Neural cell (in vitro differentiated cells): ENCODE data around the gene PTRH1. TPM values are rescaled to one million over a fixed set of nuclear protein-coding genes. Genes with fewer than 3 reads are reported as not detected.

Experiments used
- H2AFZ ChIP-seq: fragments of 200-600, 300-800 bp; sonication (generic), shearing (Covaris generic); 2 replicates; pipeline ENCODE4 v1.6.0; 2014; ENCODE audit warnings: low read depth, mild to moderate bottlenecking, antibody characterized with exemption, low read length, moderate library complexity
- H3F3A ChIP-seq: fragments of 200-600 bp; shearing (Covaris generic); 2 replicates; pipeline ENCODE4 v1.6.1; 2016; ENCODE audit warnings: mild to moderate bottlenecking, moderate library complexity, mixed read lengths, antibody characterized with exemption, low read length; ENCODE audit not compliant: insufficient read depth, poor library complexity, severe bottlenecking
- H3K27ac ChIP-seq: fragments of 200-600, 300-800 bp; sonication (generic), shearing (Covaris generic); 2 replicates; pipeline ENCODE4 v1.5.1; 2014; ENCODE audit warnings: mild to moderate bottlenecking, low read length, moderate library complexity
- H3K27me3 ChIP-seq: fragments of 300-800, 200-600 bp; sonication (generic), shearing (Covaris generic); 2 replicates; pipeline ENCODE4 v1.6.0; 2014; ENCODE audit warnings: mild to moderate bottlenecking, low read depth, low read length, moderate library complexity; ENCODE audit not compliant: insufficient read depth
- H3K36me3 ChIP-seq: fragments of 300-800, 200-600 bp; sonication (generic), shearing (Covaris generic); 2 replicates; pipeline ENCODE4 v1.5.1; 2014; ENCODE audit warnings: mild to moderate bottlenecking, antibody characterized with exemption, low read length, moderate library complexity; ENCODE audit not compliant: insufficient read depth
- H3K4me2 ChIP-seq: fragments of 300-800, 200-600 bp; sonication (generic), shearing (Covaris generic); 2 replicates; pipeline ENCODE4 v1.6.0; 2014; ENCODE audit warnings: mild to moderate bottlenecking, low read length
- H3K4me3 ChIP-seq: fragments of 300-800, 200-600 bp; sonication (generic), shearing (Covaris generic); 2 replicates; pipeline ENCODE4 v1.5.1; 2014; ENCODE audit warnings: mild to moderate bottlenecking, low read length, moderate library complexity
- H3K79me2 ChIP-seq: fragments of 200-600 bp; shearing (Covaris generic); replicated peaks from 2 replicates; pipeline ENCODE4 v1.6.0; 2014; ENCODE audit warnings: mild to moderate bottlenecking, low read length, moderate library complexity; ENCODE audit not compliant: insufficient read depth
- H3K9ac ChIP-seq: fragments of 300-800, 200-600 bp; sonication (generic), shearing (Covaris generic); 2 replicates; pipeline ENCODE4 v1.6.1; 2016; ENCODE audit warnings: mild to moderate bottlenecking, low read length, mixed read lengths
- H3K9me2 ChIP-seq: fragments of 200-600 bp; shearing (Covaris generic); 2 replicates; pipeline ENCODE4 v1.6.1; 2016; ENCODE audit warnings: mild to moderate bottlenecking, low read length, mixed read lengths; ENCODE audit not compliant: insufficient read depth
- H3K9me3 ChIP-seq: fragments of 200-600, 300-800 bp; sonication (generic), shearing (Covaris generic); 2 replicates; pipeline ENCODE4 v1.6.1; 2016; ENCODE audit warnings: mild to moderate bottlenecking, mixed run types, low read length, moderate library complexity, mixed read lengths
- H4K20me1 ChIP-seq: fragments of 200-600 bp; shearing (Covaris generic); 2 replicates; pipeline ENCODE4 v1.6.1; 2016; ENCODE audit warnings: mild to moderate bottlenecking, mixed run types; ENCODE audit not compliant: insufficient read depth
- EP300 ChIP-seq: fragments of 450-650 bp; conservative IDR thresholded peaks from 2 replicates; pipeline ENCODE4 v1.6.1; 2014; ENCODE audit warnings: antibody characterized with exemption, mild to moderate bottlenecking, moderate library complexity; ENCODE audit not compliant: poor library complexity, severe bottlenecking
- EZH2 ChIP-seq: fragments of 200-600, 300-800 bp; shearing (Covaris generic), sonication (generic); IDR thresholded peaks from 2 replicates; pipeline ENCODE4 v1.6.1; 2014; ENCODE audit warnings: antibody characterized with exemption, low read length, borderline replicate concordance, mild to moderate bottlenecking; ENCODE audit not compliant: insufficient read depth, poor library complexity, severe bottlenecking
- MXI1 ChIP-seq: fragments of 450-650 bp; conservative IDR thresholded peaks from 2 replicates; pipeline ENCODE4 v1.6.1; 2014; ENCODE audit warnings: antibody characterized with exemption, mild to moderate bottlenecking; ENCODE audit not compliant: poor library complexity, severe bottlenecking
- POLR2AphosphoS5 ChIP-seq: IDR thresholded peaks from 2 replicates; pipeline ENCODE4 v1.6.1; 2012
- RAD21 ChIP-seq: fragments of 450-650 bp; conservative IDR thresholded peaks from 2 replicates; pipeline ENCODE4 v1.6.1; 2014; ENCODE audit warnings: antibody characterized with exemption, mild to moderate bottlenecking, moderate library complexity
- REST ChIP-seq: IDR thresholded peaks from 2 replicates; pipeline ENCODE4 v1.6.1; 2012; ENCODE audit warnings: borderline replicate concordance
- SMC3 ChIP-seq: fragments of 450-650 bp; conservative IDR thresholded peaks from 2 replicates; pipeline ENCODE4 v1.6.1; 2014; ENCODE audit warnings: antibody characterized with exemption, mild to moderate bottlenecking, moderate library complexity; ENCODE audit not compliant: poor library complexity
- TAF1 ChIP-seq: IDR thresholded peaks from 2 replicates; pipeline ENCODE4 v1.6.1; 2012; ENCODE audit warnings: low read depth
- polyA plus RNA-seq: library from polyadenylated mRNA; depleted of rRNA; stranded (reverse); fragments of >200 nt; gene quantifications from 2 replicates; pipeline ENCODE4 v1.2.3, GENCODE V29; 2014
- TF ChIP-seq, protein P1 (sequence below): fragments of 450-650 bp; IDR thresholded peaks from 2 replicates; pipeline ENCODE4 v1.5.1; 2014; ENCODE audit warnings: antibody characterized with exemption, mild to moderate bottlenecking, moderate library complexity; ENCODE audit not compliant: poor library complexity, severe bottlenecking

The PTRH1 gene
- polyA plus RNA-seq, 1 donor from 2014 or later, result 20.0 TPM

DNA sequence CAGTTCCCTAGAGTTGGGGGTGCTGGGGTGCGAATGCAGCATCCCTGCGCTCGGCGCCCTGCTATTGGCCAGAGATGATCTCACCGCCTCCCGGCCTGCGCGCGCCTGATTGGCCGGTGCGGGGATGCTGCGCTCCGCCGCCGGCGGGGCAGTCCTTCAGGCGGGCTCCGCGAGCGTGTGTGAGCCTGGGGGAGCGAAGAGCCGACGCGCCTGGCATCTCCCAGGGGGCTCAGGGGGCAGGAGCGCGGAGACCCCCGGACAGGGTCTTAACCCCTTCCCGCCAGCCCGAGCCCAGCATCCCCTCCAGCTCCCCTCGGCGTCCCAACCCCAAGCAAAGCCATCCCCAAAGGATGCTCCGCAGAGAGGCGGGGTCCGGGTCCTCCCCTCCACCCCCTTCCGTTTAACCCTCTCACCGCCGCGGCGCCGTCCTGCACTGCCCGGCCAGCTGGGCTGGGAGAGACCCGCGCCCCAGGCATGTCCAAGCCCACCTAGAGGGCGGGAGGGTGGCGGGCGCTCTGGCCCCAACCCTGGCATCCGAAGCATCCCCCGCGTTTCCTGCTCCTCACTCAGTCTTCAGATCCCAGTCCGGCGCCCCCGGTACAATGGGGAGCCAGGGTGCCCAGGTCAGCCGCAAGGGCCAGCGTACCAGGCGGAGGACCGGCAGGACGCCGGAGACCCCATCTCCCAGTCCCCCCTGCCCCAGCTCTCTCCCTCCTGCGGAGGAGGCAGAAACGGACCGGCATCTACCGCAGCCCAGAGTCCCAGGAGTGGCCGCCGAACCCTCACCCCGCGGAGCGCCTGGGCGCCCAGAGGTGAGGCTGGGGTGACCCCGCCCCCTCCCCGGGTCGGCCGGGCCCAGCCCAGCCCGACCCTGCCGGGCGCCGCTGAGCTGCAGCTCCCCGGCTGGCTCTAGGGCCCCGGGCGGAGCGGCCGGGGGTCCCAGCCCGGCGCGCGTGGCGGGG, 38.9 kb upstream of the PTRH1 start:
- H3K36me3 ChIP-seq, result no peaks in the 10 kb centered on the region
- peak; percentile 98 for TF ChIP-seq POLR2AphosphoS5
- peak; percentile 94 for TF ChIP-seq TAF1
- no peak for TF ChIP-seq EZH2
- peak; percentile 48 for TF ChIP-seq SMC3
- TF ChIP-seq, protein P1, sequence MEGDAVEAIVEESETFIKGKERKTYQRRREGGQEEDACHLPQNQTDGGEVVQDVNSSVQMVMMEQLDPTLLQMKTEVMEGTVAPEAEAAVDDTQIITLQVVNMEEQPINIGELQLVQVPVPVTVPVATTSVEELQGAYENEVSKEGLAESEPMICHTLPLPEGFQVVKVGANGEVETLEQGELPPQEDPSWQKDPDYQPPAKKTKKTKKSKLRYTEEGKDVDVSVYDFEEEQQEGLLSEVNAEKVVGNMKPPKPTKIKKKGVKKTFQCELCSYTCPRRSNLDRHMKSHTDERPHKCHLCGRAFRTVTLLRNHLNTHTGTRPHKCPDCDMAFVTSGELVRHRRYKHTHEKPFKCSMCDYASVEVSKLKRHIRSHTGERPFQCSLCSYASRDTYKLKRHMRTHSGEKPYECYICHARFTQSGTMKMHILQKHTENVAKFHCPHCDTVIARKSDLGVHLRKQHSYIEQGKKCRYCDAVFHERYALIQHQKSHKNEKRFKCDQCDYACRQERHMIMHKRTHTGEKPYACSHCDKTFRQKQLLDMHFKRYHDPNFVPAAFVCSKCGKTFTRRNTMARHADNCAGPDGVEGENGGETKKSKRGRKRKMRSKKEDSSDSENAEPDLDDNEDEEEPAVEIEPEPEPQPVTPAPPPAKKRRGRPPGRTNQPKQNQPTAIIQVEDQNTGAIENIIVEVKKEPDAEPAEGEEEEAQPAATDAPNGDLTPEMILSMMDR, result no peak
- peak; percentile 59 for TF ChIP-seq REST
- TF ChIP-seq RAD21, result peak; percentile 53
- peak; percentile 49 for TF ChIP-seq MXI1
- TF ChIP-seq EP300, result peak; percentile 64
- H3K4me2 ChIP-seq, result peak overlapping the region; percentile 36
- H3K79me2 ChIP-seq, result peaks cover 26% of the 10 kb centered on the region
- H3K9me3 ChIP-seq, result no peaks in the 10 kb centered on the region
- H3F3A ChIP-seq, result no peaks in the 10 kb centered on the region
- H3K4me3 ChIP-seq, result peak overlapping the region; percentile 100
- H3K9me2 ChIP-seq, result no peaks in the 10 kb centered on the region
- H3K27ac ChIP-seq, result peak overlapping the region; percentile 98
- no peaks in the 10 kb centered on the region for H3K27me3 ChIP-seq
- no peaks in the 10 kb centered on the region for H4K20me1 ChIP-seq
- H3K9ac ChIP-seq, result peak overlapping the region; percentile 100
- H2AFZ ChIP-seq, result peak overlapping the region; percentile 8

GRCh38 chr9:127753622-127754021, 38.2 kb upstream of the PTRH1 start:
- TF ChIP-seq, protein P1, result no peak
- TF ChIP-seq RAD21 (no peak), SMC3 (no peak), MXI1 (no peak), EP300 (no peak), REST (no peak), POLR2AphosphoS5 (no peak), EZH2 (no peak), TAF1 (no peak)
- Histone ChIP-seq H3K27me3 (no peaks in the 10 kb centered on the region), H3K27ac (peak overlapping the region; percentile 98), H3F3A (no peaks in the 10 kb centered on the region), H4K20me1 (no peaks in the 10 kb centered on the region), H3K4me2 (peak overlapping the region; percentile 36), H3K9me3 (no peaks in the 10 kb centered on the region), H2AFZ (no peak overlapping the region), H3K36me3 (no peaks in the 10 kb centered on the region), H3K9ac (peak overlapping the region; percentile 100), H3K79me2 (peaks cover 26% of the 10 kb centered on the region), H3K4me3 (peak overlapping the region; percentile 100), H3K9me2 (no peaks in the 10 kb centered on the region)
